Right renal cortex interstitium (tissue), 3 donors: ENCODE measurements around the gene GOLIM4. TPM values are rescaled to one million over a fixed set of nuclear protein-coding genes. Genes with fewer than 3 reads are reported as not detected.

Experiments used
- DNase-seq, 3 donors: peaks; one replicate each; pipeline ENCODE4 v3.0.0-alpha.2; 2013; ENCODE audit warnings: low read depth in 3 of 3, low spot score in 2 of 3
- polyA plus RNA-seq, 3 donors: library from polyadenylated mRNA; unstranded; fragments of 120-200 nt; gene quantifications; one replicate each; pipeline ENCODE4 v1.2.1, GENCODE V29; 2013; ENCODE audit not compliant: insufficient read length in 3 of 3

Gene GOLIM4
- polyA plus RNA-seq, 3 donors, result 117 to 130 (median 128) TPM

DNA sequence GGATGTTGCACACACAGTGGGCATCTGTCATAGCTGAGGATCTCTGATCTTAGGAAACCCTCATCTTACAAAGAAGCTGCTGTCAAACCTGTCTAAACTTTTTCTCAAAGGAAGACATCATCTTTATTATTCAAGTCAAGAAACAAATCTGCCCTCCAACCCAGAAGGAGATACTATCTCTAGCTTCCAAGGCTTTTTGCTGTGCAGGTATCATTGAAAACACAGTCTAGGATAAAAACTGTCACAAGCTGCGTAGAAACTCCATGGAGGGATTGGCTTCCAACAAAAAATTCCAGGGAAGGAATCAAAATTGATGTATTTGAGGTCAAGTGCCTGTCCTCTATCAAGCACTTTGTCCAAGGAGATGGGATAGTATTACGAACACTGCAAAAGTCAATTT, 89.1 kb downstream of the GOLIM4 start:
- DNase-seq, result no peak

DNA sequence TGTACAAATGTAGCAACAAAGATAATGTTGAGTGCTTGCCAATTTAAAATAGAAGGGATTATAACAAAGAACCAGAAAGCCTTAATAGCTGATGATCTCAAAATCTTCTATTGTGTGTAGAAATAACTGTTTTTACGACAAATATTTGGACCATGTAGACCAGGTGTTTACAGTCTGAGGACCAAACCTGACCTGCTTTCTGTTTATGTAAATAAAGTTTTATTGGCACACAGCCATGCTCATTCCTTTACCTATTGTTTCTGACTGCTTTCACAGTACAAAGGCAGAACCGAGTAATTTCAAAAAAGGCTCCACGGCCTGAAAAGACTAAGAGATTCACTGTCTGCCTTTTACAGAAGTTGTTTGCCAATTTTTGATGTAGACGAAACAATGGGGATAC, 91.8 kb downstream of the GOLIM4 start:
- no peak for DNase-seq

DNA sequence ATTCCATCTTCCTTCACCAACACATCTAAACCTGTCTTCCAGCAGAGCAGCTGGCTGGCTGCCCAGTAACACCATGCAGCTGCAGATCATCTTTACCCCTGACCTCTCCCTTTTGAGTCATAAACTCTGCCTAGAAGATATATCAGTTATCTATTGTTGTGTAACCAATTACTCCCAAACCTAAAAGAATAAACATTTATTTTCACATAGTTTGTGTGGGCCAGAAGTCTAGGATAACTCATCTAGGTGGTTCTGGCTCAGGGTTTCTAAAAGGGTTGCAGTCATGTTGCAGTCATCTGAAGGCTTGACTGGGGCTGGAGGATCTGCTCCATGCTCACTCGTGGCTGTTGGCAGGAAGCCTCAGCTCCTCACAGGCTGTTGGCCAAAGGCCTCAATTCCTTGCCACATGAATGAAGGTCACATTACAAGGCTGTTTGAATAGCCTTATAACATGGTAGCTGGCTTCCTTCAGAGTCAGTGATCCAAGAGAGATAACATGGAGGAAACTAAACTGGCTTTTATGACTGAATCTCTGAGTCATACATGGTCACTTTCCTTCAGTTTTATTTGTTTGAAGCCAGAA, 92.8 kb downstream of the GOLIM4 start:
- no peak for DNase-seq

DNA sequence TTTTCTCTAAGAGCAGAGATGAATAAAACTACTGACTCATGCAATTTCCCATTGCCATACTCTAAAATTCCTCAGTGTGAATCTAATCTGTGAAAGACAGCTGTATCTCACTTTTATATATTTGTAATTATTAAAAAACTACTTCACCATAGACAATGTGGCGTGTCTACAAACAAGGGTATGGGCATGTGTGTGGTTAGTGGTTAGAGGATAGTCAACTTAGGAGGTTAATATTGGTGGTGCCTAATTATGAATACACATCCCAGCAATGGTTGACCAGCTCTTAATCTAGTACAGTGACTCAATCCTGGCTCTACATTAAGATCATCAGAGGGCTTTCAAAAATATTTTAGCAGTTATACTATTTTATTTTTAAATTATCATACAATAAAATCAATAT, 94.5 kb downstream of the GOLIM4 start:
- no peak for DNase-seq

DNA sequence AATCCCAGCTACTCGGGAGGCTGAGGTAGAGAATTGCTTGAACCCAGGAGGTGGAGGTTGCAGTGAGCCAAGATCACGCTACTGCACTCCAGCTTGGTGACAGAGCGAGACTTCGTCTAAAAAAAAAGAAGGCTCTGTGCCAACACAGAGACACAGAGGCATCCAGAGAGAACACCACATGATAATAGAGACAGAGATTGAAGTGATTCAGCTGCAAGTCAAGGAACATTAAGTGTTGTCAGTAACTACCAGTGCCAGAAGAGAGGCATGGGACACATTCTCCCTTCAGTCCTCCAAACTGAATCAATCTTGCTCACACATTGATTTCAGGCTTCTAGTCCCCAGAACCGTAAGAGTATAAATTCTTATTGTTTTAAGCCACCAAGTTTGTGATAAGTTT, 97.5 kb downstream of the GOLIM4 start:
- no peak for DNase-seq

DNA sequence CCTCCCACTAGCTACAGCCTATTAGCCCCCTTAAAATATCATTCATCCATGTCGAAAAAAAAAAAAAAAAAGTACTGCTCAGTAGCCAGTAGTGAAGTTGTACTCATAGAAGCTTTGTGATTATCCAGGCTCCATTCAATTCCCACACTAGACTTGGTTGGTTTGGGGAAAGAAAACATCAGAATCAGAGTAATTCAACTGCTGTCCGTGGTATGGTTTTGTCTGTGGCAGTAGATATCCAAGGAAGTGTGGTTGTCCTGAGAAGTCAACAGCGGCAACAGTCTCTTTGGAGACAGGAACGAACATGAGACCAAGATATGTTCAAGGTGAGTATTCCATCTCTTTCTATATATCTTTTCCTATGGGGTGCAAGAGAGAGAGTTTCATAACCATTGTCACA, 99.2 kb downstream of the GOLIM4 start:
- no peak for DNase-seq

DNA sequence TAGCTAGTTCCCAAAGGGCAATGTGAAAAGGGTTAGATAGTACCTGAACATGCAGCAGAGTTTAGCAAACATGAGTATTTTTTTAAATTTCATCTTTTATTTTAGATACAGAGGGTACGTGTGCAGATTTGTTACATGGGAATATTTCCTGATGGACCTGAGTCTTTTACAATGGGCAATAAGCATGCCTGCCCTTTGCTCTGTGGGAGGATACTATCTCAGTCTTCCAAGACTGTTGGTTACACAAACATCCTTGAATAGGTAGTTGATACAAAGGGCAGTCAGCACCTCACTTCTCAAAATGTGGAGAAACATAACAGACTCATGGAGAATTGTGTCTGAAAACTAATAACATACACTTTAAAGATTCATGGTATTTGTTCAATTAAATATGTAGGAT, 103.3 kb downstream of the GOLIM4 start:
- DNase-seq, result no peak

DNA sequence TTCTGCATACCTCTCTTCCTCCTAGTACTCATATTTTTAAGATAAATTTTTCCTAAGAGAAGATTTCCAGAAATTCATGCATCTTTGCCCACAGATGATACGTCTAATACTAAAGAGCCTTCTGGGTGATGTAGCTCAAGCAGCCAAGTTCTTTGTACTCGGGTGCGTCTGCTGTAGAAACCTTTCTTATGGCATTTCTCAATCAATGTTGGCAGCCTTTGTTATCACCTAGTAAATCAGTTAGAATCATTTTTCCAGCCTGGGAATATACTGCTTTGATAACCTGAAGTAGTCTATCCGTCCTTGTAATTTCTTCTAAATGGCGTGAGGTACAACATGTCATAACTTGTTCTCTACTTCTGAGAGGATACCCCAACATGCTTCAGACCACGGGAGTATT, 104.5 kb downstream of the GOLIM4 start:
- no peak for DNase-seq

DNA sequence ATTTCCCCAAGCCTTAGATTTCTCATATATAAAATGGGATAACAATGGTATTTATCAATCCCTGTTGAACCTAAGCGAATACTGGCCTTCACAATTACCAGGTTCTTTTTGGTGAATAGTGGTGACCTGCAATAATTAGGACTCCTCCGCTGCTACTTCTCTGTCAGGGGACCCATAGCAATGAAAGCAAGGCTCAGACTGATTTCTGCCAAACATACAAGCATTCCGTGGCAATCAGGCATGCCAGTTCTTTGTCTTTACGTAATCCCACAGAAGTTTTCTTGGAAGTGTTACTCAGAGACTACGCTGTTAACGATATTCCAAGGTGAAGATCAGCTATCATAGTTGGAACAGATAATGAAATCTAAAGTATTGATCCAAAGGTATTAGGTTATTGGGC, 105.7 kb downstream of the GOLIM4 start:
- no peak for DNase-seq

DNA sequence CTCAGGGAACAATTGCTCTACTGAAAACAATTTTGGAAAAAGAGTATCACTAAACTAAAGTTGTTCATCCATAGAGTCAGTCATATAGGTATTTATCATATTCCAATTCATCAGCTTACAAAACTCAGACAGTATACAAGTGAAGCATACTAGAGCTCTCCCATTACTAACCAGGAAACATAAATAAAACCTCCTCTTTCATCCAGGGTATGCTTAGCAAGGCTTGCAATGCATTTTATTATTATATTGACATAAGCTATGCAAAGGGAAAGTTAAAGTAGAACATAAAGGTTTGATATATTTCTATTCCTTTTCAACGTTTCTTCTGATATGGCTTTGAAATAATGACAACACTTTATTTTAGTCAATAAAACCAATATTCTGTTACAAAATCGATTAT, 106.7 kb downstream of the GOLIM4 start:
- no peak for DNase-seq

DNA sequence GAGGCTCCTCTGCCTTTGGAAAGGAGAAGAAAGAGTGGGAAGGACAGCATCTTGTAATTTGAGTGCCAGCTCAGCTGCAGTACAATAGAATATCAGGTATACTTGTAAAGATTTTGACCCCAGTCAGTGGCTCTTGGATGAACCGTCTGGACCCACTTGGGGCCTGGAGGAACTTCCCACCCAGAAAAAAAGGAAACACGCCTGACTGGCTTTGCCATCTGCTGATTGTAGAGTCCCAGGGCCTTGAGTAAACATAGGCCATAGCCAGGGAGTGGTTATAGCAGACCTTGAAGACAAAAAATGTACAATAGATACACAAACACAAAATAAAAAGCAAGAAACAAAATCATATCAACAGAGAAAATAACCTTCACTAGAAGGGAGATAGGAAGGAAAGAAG, 112.1 kb downstream of the GOLIM4 start:
- DNase-seq, result no peak

DNA sequence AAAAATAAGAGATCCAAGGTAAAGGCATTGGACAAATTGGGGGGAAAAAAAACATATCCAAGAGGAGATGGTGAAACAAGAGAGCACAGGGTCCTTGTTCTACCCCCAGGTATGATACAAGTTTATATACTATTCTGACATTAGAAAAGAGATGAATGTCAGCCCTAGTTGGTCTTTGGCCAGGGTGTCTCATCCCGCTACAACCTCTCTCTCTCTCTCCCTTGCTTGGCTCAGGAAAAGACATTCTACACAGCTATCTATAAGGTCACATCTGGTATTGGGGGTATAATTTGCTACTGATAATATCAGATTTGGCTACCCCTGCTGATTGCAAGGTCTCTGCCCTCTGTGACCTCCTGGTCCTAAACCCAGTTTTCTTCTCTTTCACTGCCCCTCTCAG, 117.2 kb downstream of the GOLIM4 start:
- no peak for DNase-seq

DNA sequence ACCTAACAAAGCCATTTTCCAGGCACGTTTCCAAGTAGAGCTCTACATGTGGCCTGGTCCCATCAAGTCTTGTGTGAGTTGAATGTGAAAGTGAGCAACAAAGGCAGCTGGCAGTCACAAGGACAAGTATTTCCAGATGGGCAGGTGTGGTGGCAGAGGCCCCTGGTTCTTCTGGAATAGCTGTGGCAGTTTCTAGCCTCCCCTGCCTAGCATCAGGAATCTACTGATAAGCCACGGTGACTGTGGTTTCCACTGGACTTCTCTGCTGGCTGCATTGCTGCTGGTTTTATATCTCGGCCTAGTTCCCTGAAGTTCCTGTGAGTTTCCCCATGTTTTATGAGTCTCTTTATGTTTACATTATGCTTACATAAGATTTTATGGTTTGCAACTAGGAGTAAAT, 117.7 kb downstream of the GOLIM4 start:
- no peak for DNase-seq

DNA sequence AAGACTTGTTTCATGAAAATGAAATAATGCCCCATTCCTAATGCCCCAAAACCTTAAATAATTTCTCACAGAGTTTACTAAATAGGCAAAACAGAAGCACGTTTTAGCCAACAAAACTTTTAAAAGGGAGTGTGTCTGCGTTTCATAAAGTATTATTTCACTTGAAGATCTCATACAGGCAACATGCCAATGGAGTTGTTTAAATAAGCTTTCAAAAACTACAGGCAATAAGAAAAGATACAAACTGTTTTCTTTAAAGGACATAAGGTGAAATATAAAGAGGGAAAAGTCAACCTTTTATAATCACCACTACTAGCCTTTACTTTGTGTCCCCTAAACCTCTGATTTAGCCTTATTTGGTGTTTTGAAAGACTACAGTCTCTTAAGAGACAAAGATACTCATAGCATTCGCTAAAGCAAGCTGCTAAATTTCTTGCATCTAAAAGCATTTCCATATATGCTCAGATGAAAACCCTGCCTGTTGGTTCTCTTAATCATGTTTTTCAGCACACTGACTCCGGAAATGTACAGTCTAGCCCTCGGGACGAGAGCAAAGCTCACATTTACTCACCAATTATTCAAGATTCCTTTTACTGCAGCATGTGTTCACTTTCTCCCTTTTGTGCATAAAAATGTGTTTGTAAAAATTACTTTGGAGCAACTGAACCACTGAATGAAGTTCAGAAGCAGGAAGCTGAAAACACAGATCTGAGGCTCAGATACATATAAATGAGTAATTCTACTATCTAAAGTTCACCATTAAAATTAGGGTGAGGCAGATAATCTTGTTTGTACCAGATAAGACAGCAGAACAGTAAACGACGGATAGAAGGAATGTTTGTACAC, 119.0 kb downstream of the GOLIM4 start:
- DNase-seq, result no peak

DNA sequence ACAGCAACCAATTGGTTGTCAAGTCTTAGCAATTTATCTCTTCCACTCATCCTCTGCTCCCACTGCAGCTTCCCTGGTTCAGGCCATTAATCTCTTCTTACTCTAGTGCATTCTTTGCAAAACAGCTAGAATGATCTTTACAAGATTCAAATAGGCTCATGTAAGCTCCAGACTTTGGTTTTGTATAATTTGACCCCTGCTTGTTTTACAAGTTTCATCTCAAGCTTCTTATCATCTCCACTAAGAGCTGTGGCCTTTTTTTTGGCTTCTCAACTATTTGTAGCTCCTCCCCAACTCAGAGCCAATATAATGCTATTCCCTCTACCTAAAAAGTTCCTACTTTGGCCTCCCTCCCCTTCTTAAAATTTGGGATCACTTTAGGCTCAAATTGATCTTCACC, 121.8 kb downstream of the GOLIM4 start:
- no peak for DNase-seq

DNA sequence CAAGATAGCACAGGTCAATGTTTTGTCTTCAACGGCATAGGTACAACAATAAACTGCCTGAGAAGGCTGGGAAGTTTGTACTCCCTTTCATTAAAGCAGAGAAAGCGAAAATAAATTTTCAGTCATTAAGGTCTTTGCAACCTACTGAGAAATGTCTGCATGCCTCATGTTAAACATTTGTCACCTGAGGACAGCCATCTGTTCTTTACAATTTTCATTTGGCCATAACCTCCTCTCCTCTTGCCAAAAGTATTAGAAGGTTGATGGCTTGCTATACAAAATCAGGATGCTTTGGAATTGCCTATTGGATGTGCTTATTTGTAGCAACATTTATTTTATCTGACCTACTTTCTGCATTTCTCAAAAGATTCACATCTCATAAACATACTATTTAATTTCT, 122.7 kb downstream of the GOLIM4 start:
- no peak for DNase-seq

DNA sequence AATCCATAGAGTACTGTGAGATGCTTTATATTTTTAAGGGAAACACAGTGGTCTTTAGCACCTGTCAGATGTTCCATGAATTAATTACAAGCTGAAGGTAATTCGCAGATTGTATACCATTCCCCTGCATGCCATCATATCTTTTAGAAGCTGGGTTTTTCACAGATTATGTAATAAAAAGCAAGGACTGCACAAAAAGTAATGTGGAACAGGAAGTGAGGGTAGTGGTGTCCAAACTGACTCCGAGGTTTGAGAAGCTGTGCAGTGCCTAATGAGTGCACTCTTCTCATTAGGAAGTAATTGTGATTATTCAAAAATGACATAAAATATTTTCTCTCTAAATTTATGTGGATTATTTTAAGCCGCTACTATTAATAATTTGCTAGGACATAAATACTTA, 123.2 kb downstream of the GOLIM4 start:
- no peak for DNase-seq

DNA sequence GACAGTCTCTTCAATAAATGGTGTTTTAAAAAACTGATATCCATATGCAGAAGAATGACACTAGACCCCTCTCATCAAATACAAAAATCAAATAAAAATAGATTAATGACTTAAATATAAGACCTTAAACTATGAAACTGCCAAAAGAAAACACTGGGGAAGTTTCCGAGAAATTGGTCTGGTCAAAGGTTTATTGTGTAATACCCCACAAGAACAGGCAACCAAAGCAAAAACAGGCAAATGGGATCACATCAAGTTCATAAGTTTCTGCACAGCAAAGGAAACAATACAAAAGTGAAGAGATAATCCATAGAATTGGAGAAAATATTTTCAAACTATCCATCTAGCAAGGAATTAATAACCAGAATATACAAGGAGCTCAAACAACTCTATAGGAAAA, 126.2 kb downstream of the GOLIM4 start:
- DNase-seq, result no peak

DNA sequence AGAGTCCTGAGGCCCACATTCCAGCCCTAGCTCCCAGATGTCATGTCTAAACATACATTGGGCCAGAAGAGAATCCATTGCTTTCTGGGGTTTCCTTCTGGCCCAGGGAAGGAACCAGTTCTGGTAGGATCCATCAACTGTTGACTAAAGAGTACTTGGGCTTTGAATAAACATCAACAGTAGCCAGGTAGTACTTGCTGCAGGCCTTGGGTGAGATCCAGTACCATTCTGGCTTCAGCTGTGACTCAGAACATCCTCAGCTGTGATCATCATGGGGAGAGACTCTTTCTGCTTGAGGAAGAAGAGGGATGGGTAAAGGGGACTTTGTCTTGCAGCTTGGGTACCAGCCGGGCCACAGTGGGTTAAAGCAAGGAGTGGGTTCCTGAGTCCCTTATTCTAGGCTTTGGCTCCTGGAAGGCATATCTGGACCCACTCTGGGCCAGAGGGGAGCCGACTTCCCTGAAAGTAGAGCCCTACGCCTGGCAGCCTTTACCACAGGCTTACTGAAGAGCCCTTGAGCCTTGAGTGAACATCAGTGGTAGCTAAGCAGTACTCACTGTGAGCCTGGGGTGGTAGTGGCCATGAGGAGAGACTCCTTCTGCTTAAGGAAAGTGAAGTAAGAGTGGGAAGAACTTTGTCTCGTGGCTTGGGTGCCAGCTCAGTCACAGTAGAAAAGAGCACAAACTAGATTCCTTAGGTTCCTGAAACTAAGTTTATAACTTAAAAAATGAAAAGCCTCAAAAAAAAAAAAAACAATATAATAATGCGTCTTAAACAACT, 128.3 kb downstream of the GOLIM4 start:
- DNase-seq, result no peak
